ENCODE measurements around the gene HOXB13. TPM values are rescaled to one million over a fixed set of nuclear protein-coding genes. Genes with fewer than 3 reads are reported as not detected.

The HOXB13 gene
- total RNA-seq, 4 donors from 2014 or later = not detected

DNA sequence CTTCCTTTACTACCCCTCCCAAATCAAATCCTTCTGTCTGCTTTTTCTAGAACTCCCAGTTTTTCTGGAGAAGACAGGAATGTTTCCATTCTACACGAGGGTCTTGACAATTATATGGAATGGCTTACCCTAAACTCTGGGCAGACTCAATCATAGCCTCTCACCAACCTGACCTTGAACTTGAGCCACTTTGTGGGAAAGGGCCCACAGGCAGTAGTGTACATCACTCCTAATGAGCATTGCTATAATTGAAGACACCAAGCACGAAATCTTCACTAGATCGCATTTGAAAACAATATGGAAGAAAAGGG, 1.6 kb upstream of the HOXB13 start:
- peaks cover 20 to 84% of the 10 kb centered on the region in 2 donors for H3K27me3 ChIP-seq
- H3K4me3 ChIP-seq = no peak overlapping the region
- DNase-seq = no peak
- H3K9me3 ChIP-seq = no peaks in the 10 kb centered on the region
- TF ChIP-seq, protein P1, sequence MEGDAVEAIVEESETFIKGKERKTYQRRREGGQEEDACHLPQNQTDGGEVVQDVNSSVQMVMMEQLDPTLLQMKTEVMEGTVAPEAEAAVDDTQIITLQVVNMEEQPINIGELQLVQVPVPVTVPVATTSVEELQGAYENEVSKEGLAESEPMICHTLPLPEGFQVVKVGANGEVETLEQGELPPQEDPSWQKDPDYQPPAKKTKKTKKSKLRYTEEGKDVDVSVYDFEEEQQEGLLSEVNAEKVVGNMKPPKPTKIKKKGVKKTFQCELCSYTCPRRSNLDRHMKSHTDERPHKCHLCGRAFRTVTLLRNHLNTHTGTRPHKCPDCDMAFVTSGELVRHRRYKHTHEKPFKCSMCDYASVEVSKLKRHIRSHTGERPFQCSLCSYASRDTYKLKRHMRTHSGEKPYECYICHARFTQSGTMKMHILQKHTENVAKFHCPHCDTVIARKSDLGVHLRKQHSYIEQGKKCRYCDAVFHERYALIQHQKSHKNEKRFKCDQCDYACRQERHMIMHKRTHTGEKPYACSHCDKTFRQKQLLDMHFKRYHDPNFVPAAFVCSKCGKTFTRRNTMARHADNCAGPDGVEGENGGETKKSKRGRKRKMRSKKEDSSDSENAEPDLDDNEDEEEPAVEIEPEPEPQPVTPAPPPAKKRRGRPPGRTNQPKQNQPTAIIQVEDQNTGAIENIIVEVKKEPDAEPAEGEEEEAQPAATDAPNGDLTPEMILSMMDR (IDR thresholded peaks at IDR 0.05) = no peak
- no peak for TF ChIP-seq POLR2A (IDR thresholded peaks at IDR 0.05)
- intact Hi-C loops (cut with DNase I; ENCODE audit: low total_unique reads) = no loop called here
- H3K27ac ChIP-seq = no peak overlapping the region
- no peaks in the 10 kb centered on the region for H3K36me3 ChIP-seq
- no peaks in the 10 kb centered on the region for H3K4me1 ChIP-seq

- Histone ChIP-seq H3K9me3 (no peaks in the 10 kb centered on the region), H3K27ac (no peak overlapping the region), H3K4me1 (no peaks in the 10 kb centered on the region), H3K4me3 (no peak overlapping the region), H3K36me3 (no peaks in the 10 kb centered on the region), H3K27me3 (peaks cover 20 to 84% of the 10 kb centered on the region in 2 donors)
- intact Hi-C loops (cut with DNase I; ENCODE audit: low total_unique reads) = no loop called here
- no peak for TF ChIP-seq POLR2A (IDR thresholded peaks at IDR 0.05)
- TF ChIP-seq, protein P1 (IDR thresholded peaks at IDR 0.05) = no peak
- DNase-seq = no peak
These were observed 1.0 kb upstream of the HOXB13 start for GRCh38 chr17:48729335-48730239.

DNA sequence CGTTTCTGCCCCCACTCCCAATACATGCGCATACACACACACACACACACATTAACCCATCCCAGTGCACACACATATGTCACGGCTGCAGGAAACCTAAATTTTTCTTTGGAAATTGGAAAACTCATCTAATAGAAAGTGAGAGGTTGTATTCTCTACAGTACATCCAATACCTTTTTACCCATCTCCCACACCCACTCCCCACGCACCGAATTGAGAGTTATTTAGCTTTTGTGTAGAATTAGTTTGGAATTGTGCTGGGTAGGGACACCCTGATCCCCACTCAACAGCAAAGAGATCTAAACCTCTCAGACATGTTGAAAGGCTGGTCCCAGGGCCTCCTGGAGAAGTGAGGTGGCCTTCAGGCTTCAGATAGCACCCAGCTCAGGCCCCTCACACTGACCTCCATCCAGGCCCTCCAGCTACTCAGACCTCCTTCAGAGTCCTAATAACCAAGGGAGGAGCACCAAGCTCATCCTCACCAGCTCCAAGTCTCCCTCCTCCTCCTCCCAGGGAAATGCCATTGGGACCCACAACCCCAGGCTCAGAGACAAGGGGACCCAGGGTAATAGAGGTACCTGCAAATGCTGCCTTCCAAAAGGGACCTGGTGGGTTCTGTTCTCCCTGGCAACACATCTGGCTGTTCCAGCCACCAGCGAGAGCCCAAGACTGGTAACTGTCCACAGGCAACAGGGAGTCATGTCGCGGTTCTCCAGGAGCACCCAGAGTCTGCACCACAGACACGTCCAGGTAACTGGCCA, 955 bp downstream of the HOXB13 start:
- no peak for TF ChIP-seq POLR2A (IDR thresholded peaks at IDR 0.05)
- TF ChIP-seq, protein P1 (IDR thresholded peaks at IDR 0.05) = no peak
- H3K27ac ChIP-seq = no peak overlapping the region
- intact Hi-C loops (cut with DNase I; ENCODE audit: low total_unique reads) = no loop called here
- H3K36me3 ChIP-seq = no peaks in the 10 kb centered on the region
- H3K4me3 ChIP-seq = no peak overlapping the region
- no peaks in the 10 kb centered on the region for H3K9me3 ChIP-seq
- H3K27me3 ChIP-seq = peaks cover 26 to 82% of the 10 kb centered on the region in 2 donors
- no peak for DNase-seq
- no peaks in the 10 kb centered on the region for H3K4me1 ChIP-seq

DNA sequence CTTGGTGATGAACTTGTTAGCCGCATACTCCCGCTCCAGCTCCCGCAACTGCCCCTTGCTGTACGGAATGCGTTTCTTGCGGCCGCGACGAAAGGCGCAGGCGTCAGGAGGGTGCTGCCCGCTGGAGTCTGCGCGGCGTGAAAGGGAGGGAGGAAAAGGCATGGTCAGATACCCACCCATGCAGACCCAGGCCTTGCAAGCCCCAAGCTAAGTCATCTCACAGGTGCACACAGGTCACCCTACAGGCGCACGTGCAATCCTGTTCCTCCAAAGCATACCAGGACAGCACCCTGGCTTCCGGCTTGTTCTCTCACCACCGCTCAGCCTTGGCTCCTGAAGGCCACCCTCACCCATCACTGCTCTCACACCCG, 1.6 kb downstream of the HOXB13 start:
- Histone ChIP-seq H3K4me3 (no peak overlapping the region), H3K27me3 (peaks cover 29 to 89% of the 10 kb centered on the region in 2 donors), H3K9me3 (no peaks in the 10 kb centered on the region), H3K36me3 (no peaks in the 10 kb centered on the region), H3K4me1 (no peaks in the 10 kb centered on the region), H3K27ac (no peak overlapping the region)
- no peak for TF ChIP-seq POLR2A (IDR thresholded peaks at IDR 0.05)
- TF ChIP-seq, protein P1 (IDR thresholded peaks at IDR 0.05) = no peak
- no peak for DNase-seq
- intact Hi-C loops (cut with DNase I; ENCODE audit: low total_unique reads) = no loop called here
